ENCODE results near the gene GPR180. TPM values are rescaled to one million over a fixed set of nuclear protein-coding genes. Genes with fewer than 3 reads are reported as not detected.

GPR180 gene
- total RNA-seq, 1 donor from 2014 or later = 5.6 TPM

- Histone ChIP-seq H3K4me3 (no peak overlapping the region), H3K9me3 (no peaks in the 10 kb centered on the region), H3K4me1 (no peaks in the 10 kb centered on the region), H3K27me3 (no peaks in the 10 kb centered on the region), H3K27ac (no peak overlapping the region), H3K36me3 (no peaks in the 10 kb centered on the region)
- no peak for DNase-seq (ENCODE audit: extremely low spot score in 2 of 2)
- no peak for TF ChIP-seq POLR2A (IDR thresholded peaks at IDR 0.05)
- TF ChIP-seq CTCF (IDR thresholded peaks at IDR 0.05) = no peak
- no peak for TF ChIP-seq POLR2AphosphoS5 (IDR thresholded peaks at IDR 0.05; ENCODE audit: insufficient read depth in 1 of 2, low read depth in 1 of 2)
- intact Hi-C loops (cut with DNase I) = no loop called here
Measured at GRCh38 chr13:94656176-94656575, 54.5 kb downstream of the GPR180 start.

GRCh38 chr13:94656766-94657165 lies 55.1 kb downstream of the GPR180 start:
- no peak for DNase-seq (ENCODE audit: extremely low spot score in 2 of 2)
- Histone ChIP-seq H3K36me3 (no peaks in the 10 kb centered on the region), H3K9me3 (no peaks in the 10 kb centered on the region), H3K27me3 (no peaks in the 10 kb centered on the region), H3K27ac (no peak overlapping the region), H3K4me3 (no peak overlapping the region), H3K4me1 (no peaks in the 10 kb centered on the region)
- intact Hi-C loops (cut with DNase I) = no loop called here
- TF ChIP-seq CTCF (IDR thresholded peaks at IDR 0.05) = no peak

GRCh38 chr13:94657167-94657566 lies 55.5 kb downstream of the GPR180 start:
- TF ChIP-seq CTCF (IDR thresholded peaks at IDR 0.05) (no peak), POLR2A (IDR thresholded peaks at IDR 0.05) (no peak)
- intact Hi-C loops (cut with DNase I) = no loop called here
- no peak for DNase-seq (ENCODE audit: extremely low spot score in 2 of 2)
- Histone ChIP-seq H3K27ac (no peak overlapping the region), H3K9me3 (no peaks in the 10 kb centered on the region), H3K27me3 (no peaks in the 10 kb centered on the region), H3K4me3 (no peak overlapping the region), H3K36me3 (no peaks in the 10 kb centered on the region), H3K4me1 (no peaks in the 10 kb centered on the region)

GRCh38 chr13:94658926-94659597 lies 57.4 kb downstream of the GPR180 start:
- Histone ChIP-seq H3K9me3 (no peaks in the 10 kb centered on the region), H3K36me3 (no peaks in the 10 kb centered on the region), H3K4me3 (no peak overlapping the region), H3K4me1 (no peaks in the 10 kb centered on the region), H3K27ac (no peak overlapping the region), H3K27me3 (no peaks in the 10 kb centered on the region)
- intact Hi-C loops (cut with DNase I) = no loop called here
- TF ChIP-seq CTCF (IDR thresholded peaks at IDR 0.05) (no peak), POLR2AphosphoS5 (IDR thresholded peaks at IDR 0.05; ENCODE audit: insufficient read depth in 1 of 2, low read depth in 1 of 2) (no peak), POLR2A (IDR thresholded peaks at IDR 0.05) (no peak)
- DNase-seq (ENCODE audit: extremely low spot score in 2 of 2) = no peak

GRCh38 chr13:94659598-94659946 lies 57.9 kb downstream of the GPR180 start:
- no peaks in the 10 kb centered on the region for H3K36me3 ChIP-seq
- H3K4me3 ChIP-seq = no peak overlapping the region
- intact Hi-C loops (cut with DNase I) = no loop called here
- no peak for TF ChIP-seq POLR2AphosphoS5 (IDR thresholded peaks at IDR 0.05; ENCODE audit: insufficient read depth in 1 of 2, low read depth in 1 of 2)
- TF ChIP-seq CTCF (IDR thresholded peaks at IDR 0.05) = no peak
- no peak for TF ChIP-seq POLR2A (IDR thresholded peaks at IDR 0.05)
- H3K9me3 ChIP-seq = no peaks in the 10 kb centered on the region
- H3K27ac ChIP-seq = no peak overlapping the region
- no peaks in the 10 kb centered on the region for H3K27me3 ChIP-seq
- no peak for DNase-seq (ENCODE audit: extremely low spot score in 2 of 2)
- no peaks in the 10 kb centered on the region for H3K4me1 ChIP-seq
